Measurements from ENCODE around the gene SSRP1. TPM values are rescaled to one million over a fixed set of nuclear protein-coding genes. Genes with fewer than 3 reads are reported as not detected.

The SSRP1 gene
- total and polyA plus RNA-seq, 2 of the 4 experiments (the other 2 are of a cell fraction), result 106 to 146 TPM

GRCh38 chr11:57306940-57307565 is 28.6 kb downstream of the SSRP1 start:
- intact Hi-C loops (cut with micrococcal nuclease) (no loop called here), dilution Hi-C loops (cut with HindIII; ENCODE audit: low sequenced_read_pairs, unreplicated experiment) (no loop called here), in situ Hi-C loops (cut with MboI; ENCODE audit: low sequenced_read_pairs) (no loop called here)
- peaks cover 46% of the 10 kb centered on the region for H3K4me1 ChIP-seq (ENCODE audit: control insufficient read depth, insufficient read depth, low read length)
- no peak overlapping the region for H3K23ac ChIP-seq (ENCODE audit: low read depth, low read length)
- H3K27ac ChIP-seq (ENCODE audit: insufficient read depth, low read length), result no peak overlapping the region
- H2AK9ac ChIP-seq (replicated peaks; ENCODE audit: low read depth, low read length, poor library complexity), result peak overlapping the region; percentile 69
- H4K20me1 ChIP-seq (ENCODE audit: insufficient read depth, low read length), result peaks cover 69% of the 10 kb centered on the region
- no peak overlapping the region for H3K4ac ChIP-seq (ENCODE audit: low read depth, low read length)
- no peak overlapping the region for H2AK5ac ChIP-seq (ENCODE audit: low read depth, low read length)
- H3K27me3 ChIP-seq (ENCODE audit: control insufficient read depth, insufficient read depth, low read length), result no peaks in the 10 kb centered on the region
- H3K9me1 ChIP-seq (ENCODE audit: insufficient read depth, low read length), result peaks cover 56% of the 10 kb centered on the region
- no peak for ATAC-seq (ENCODE audit: low read depth)
- BruUV-seq (replicated peaks), result no TSS peak
- H2BK15ac ChIP-seq (ENCODE audit: low read depth, low read length), result no peak overlapping the region
- H2BK5ac ChIP-seq (ENCODE audit: low read depth, low read length, poor library complexity, severe bottlenecking), result no peak overlapping the region
- no peak overlapping the region; the same call in 1 of the 2 replicates for H3K14ac ChIP-seq (replicated peaks; ENCODE audit: low read depth, low read length)
- H2BK20ac ChIP-seq (ENCODE audit: low read depth, low read length), result no peak overlapping the region
- H2AFZ ChIP-seq (replicated peaks; ENCODE audit: low read length, poor library complexity), result no peak overlapping the region
- no peak overlapping the region for H4K5ac ChIP-seq (ENCODE audit: low read depth, low read length)
- no peak overlapping the region for H4K8ac ChIP-seq (ENCODE audit: low read depth in 2 of 2, low read length in 2 of 2)
- no peak overlapping the region for H3K18ac ChIP-seq (ENCODE audit: low read depth, low read length)
- no peak overlapping the region for H2BK120ac ChIP-seq (ENCODE audit: low read depth, low read length)
- peaks cover 60% of the 10 kb centered on the region for H3K36me3 ChIP-seq (ENCODE audit: control insufficient read depth, insufficient read depth, low read length)
- H3K9ac ChIP-seq (ENCODE audit: low read depth, low read length), result no peak overlapping the region
- ChIA-PET POLR2A (ENCODE audit: unreplicated experiment) (no interaction called here), CTCF (no interaction called here)
- TF ChIP-seq MAZ (IDR thresholded peaks at IDR 0.05; ENCODE audit: borderline replicate concordance, low read depth, low read length), result no peak
- TF ChIP-seq NFE2L2 (IDR thresholded peaks at IDR 0.05; ENCODE audit: low read depth, low read length), result no peak
- TF ChIP-seq POLR2A (IDR thresholded peaks at IDR 0.05; ENCODE audit: low read depth, low read length), result no peak
- no peak for TF ChIP-seq ELK1 (IDR thresholded peaks at IDR 0.05; ENCODE audit: borderline replicate concordance, low read depth, low read length)
- TF ChIP-seq RCOR1 (IDR thresholded peaks at IDR 0.05; ENCODE audit: insufficient replicate concordance, low read length), result no peak
- no peak for TF ChIP-seq CHD1 (IDR thresholded peaks at IDR 0.05; ENCODE audit: low read depth, low read length)
- no peak for TF ChIP-seq USF2 (IDR thresholded peaks at IDR 0.05; ENCODE audit: low read depth, low read length)
- TF ChIP-seq MXI1 (IDR thresholded peaks at IDR 0.05; ENCODE audit: borderline replicate concordance, low read depth, low read length), result no peak
- no peak for TF ChIP-seq CTCF (conservative IDR thresholded peaks at IDR 0.05; ENCODE audit: low read depth, low read length)
- no peak for TF ChIP-seq RFX5 (IDR thresholded peaks at IDR 0.05; ENCODE audit: low read depth, low read length)
- no peak for TF ChIP-seq BHLHE40 (IDR thresholded peaks at IDR 0.05; ENCODE audit: low read depth, low read length)
- TF ChIP-seq RAD21 (IDR thresholded peaks at IDR 0.05; ENCODE audit: low read length), result no peak
- no peak for TF ChIP-seq CEBPB (IDR thresholded peaks at IDR 0.05; ENCODE audit: low read depth, low read length)
- H3K4me2 ChIP-seq (ENCODE audit: low read depth, low read length), result 0 out of 2 replicates have a peak overlapping the region, but pooled peaks have one; percentile 12
- WGBS, 2 experiments (ENCODE audit: extremely low coverage in 2 of 2, insufficient read length in 1 of 2), result 80% methylated on average over 2 of the region's 9 CpGs; no CpG with 5 or more reads in 1 of the 2 experiments
- no peak overlapping the region for H4K91ac ChIP-seq (ENCODE audit: insufficient read depth, low read depth, low read length)
- H3K9me3 ChIP-seq (ENCODE audit: control insufficient read depth, insufficient read depth, low read length), result no peaks in the 10 kb centered on the region
- H3K79me1 ChIP-seq (ENCODE audit: low read depth in 1 of 2, low read length in 2 of 2), result peaks cover 40 to 89% of the 10 kb centered on the region in 2 experiments
- H3K4me3 ChIP-seq (ENCODE audit: insufficient read depth, low read depth, low read length), result no peak overlapping the region
- no peak overlapping the region for H3K56ac ChIP-seq (ENCODE audit: extremely low read depth, insufficient read depth, low read length)
- DNase-seq, result no peak
